K562 (cell line): ENCODE measurements around the gene GRIN1. TPM values are rescaled to one million over a fixed set of nuclear protein-coding genes. Genes with fewer than 3 reads are reported as not detected.
A peak's percentile ranks its signal among the peaks of the same experiment; 100 is the strongest.

Source experiments
- ARHGAP35 ChIP-seq: fragments of 450-650 bp; IDR thresholded peaks from 2 replicates; pipeline ENCODE4 v1.6.1; 2018; ENCODE audit not compliant: partially characterized antibody
- CREM ChIP-seq: IDR thresholded peaks from 2 replicates; pipeline ENCODE4 v1.6.1; 2014; ENCODE audit warnings: antibody characterized with exemption, low read depth
- CSDE1 ChIP-seq, 2 experiments: fragments of 450-650 bp; IDR thresholded peaks; 2 replicates each; pipeline ENCODE4 v1.6.1; 2016; ENCODE audit warnings: mild to moderate bottlenecking in 1 of 2
- KDM1A ChIP-seq, 2 experiments: fragments of 450-650 bp; IDR thresholded peaks; 2 replicates each; pipeline ENCODE4 v1.6.1; 2016; ENCODE audit warnings: mild to moderate bottlenecking in 2 of 2
- MEF2D ChIP-seq: conservative IDR thresholded peaks from 2 replicates; pipeline ENCODE4 v1.6.1; 2016; ENCODE audit warnings: low read depth, missing genetic modification characterization, missing compliant biosample characterization
- MLLT1 ChIP-seq, 2 experiments: fragments of 450-650 bp; IDR thresholded peaks; 2 replicates each; pipeline ENCODE4 v1.6.1; 2016
- PHB ChIP-seq: fragments of 250-450 bp; sonication (Bioruptor Pico); IDR thresholded peaks from 2 replicates; pipeline ENCODE4 v1.5.0; 2021
- POLR2AphosphoS2 ChIP-seq: IDR thresholded peaks from 2 replicates; pipeline ENCODE4 v1.6.1; 2012; ENCODE audit warnings: low read length, improper control_type of control experiment
- POLR2H ChIP-seq: IDR thresholded peaks from 2 replicates; pipeline ENCODE4 v1.6.1; 2016; ENCODE audit warnings: missing genetic modification characterization, low read depth, mild to moderate bottlenecking, control low read depth, missing compliant biosample characterization, moderate library complexity
- SIN3A ChIP-seq, 2 experiments: fragments of 150-350 bp in 1 of 2; IDR thresholded peaks; 2 replicates each; pipeline ENCODE4 v1.6.1; 2011 to 2016; ENCODE audit warnings: borderline replicate concordance in 2 of 2, low read depth in 2 of 2, low read length in 2 of 2, mild to moderate bottlenecking in 2 of 2, moderate library complexity in 2 of 2; ENCODE audit not compliant: control insufficient read depth in 1 of 2
- ZFPM2 ChIP-seq: fragments of 250-450 bp; sonication (Bioruptor Pico); IDR thresholded peaks from 2 replicates; pipeline ENCODE4 v1.5.1; 2022; ENCODE audit warnings: mild to moderate bottlenecking
- ZNF79 ChIP-seq: fragments of 250-450 bp; sonication (Bioruptor Pico); IDR thresholded peaks from 2 replicates; pipeline ENCODE4 v1.4.0; 2020; ENCODE audit warnings: low read depth, mild to moderate bottlenecking, moderate library complexity
- polyA plus RNA-seq, 8 experiments: library from polyadenylated mRNA; depleted of rRNA in 4 of 8; stranded (reverse) in 5 of 8; unstranded in 3 of 8; fragments of >200 nt; fragmentation: Nextera tagmentation in 2 of 8; fragmentation: Illumina TruSeq in 1 of 8; extraction: Ambion mirVana in 2 of 8; extraction: Trizol in 1 of 8; gene quantifications; 2 replicates each; pipeline versions ENCODE4 v1.2.1 to v1.2.3, GENCODE V29; 2011 to 2014; ENCODE audit warnings: inconsistent platforms in 1 of 8, missing spikeins in 1 of 8
- total RNA-seq, 7 experiments: library from RNA; depleted of rRNA in 6 of 7; stranded (reverse); fragments of >200 nt in 6 of 7; fragmentation: Illumina TruSeq in 2 of 7; extraction: Trizol in 2 of 7; gene quantifications; 2 replicates each; pipeline versions ENCODE4 v1.2.1 to v1.2.3, GENCODE V29; 2011 to 2021; ENCODE audit warnings: low replicate concordance in 1 of 7
- TF ChIP-seq, protein P1 (sequence below): sonication (generic); formaldehyde crosslinking; IDR thresholded peaks from 2 replicates; pipeline ENCODE4 v1.8.1; 2022; ENCODE audit warnings: missing genetic modification reagents

GRIN1 gene
- total and polyA plus RNA-seq, 9 of the 15 experiments (the other 6 are each of a cell fraction or from before 2014, with no cell fraction given): 0.03 to 0.35 (median 0.16) TPM; not detected in 6

- TF ChIP-seq MLLT1 (IDR thresholded peaks at IDR 0.05) (no peak), ZNF79 (no peak), ZFPM2 (CRISPR knock-in tag) (no peak), CSDE1 (IDR thresholded peaks at IDR 0.05) (no peak), ARHGAP35 (no peak), PHB (no peak), MEF2D (tag) (no peak), POLR2AphosphoS2 (no peak), POLR2H (tag) (no peak), CREM (peak; percentile 54; the same call in 1 of the 2 replicates), SIN3A (IDR thresholded peaks at IDR 0.05; ENCODE audit: borderline replicate concordance in 2 of 2, control insufficient read depth in 1 of 2, low read depth in 2 of 2, low read length in 2 of 2) (no peak), KDM1A (IDR thresholded peaks at IDR 0.05) (0 out of 4 replicates have a peak, but pooled peaks of 1 of the 2 experiments have one; percentile 41)
- TF ChIP-seq, protein P1, sequence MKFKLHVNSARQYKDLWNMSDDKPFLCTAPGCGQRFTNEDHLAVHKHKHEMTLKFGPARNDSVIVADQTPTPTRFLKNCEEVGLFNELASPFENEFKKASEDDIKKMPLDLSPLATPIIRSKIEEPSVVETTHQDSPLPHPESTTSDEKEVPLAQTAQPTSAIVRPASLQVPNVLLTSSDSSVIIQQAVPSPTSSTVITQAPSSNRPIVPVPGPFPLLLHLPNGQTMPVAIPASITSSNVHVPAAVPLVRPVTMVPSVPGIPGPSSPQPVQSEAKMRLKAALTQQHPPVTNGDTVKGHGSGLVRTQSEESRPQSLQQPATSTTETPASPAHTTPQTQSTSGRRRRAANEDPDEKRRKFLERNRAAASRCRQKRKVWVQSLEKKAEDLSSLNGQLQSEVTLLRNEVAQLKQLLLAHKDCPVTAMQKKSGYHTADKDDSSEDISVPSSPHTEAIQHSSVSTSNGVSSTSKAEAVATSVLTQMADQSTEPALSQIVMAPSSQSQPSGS (CRISPR knock-in tag): peak; percentile 66; the same call in 1 of the 2 replicates
These were observed 764 bp upstream of the GRIN1 start (continued) for GRCh38 chr9:137138058-137138721.
